K562 (cell line): ENCODE measurements around the gene OMA1. TPM values are rescaled to one million over a fixed set of nuclear protein-coding genes. Genes with fewer than 3 reads are reported as not detected.

Experiments
- CBFA2T3 ChIP-seq: fragments of 450-650 bp; IDR thresholded peaks from 2 replicates; pipeline ENCODE4 v1.6.1; 2017
- MGA ChIP-seq: fragments of 450-650 bp; IDR thresholded peaks from 2 replicates; pipeline ENCODE4 v1.6.1; 2016; ENCODE audit warnings: mild to moderate bottlenecking, moderate library complexity
- MYNN ChIP-seq, 2 experiments: sonication (generic); formaldehyde crosslinking in 1 of 2; IDR thresholded peaks; 2 replicates each; pipeline versions ENCODE4 v1.5.0 to v1.6.1; 2016 to 2020; ENCODE audit warnings: antibody characterized with exemption in 1 of 2, missing genetic modification reagents in 1 of 2
- SAFB2 ChIP-seq: fragments of 200-400 bp; formaldehyde crosslinking; IDR thresholded peaks from 2 replicates; pipeline ENCODE4 v1.6.1; 2018; ENCODE audit warnings: borderline replicate concordance, low read length, low read depth, moderate library complexity; ENCODE audit not compliant: severe bottlenecking
- STAG1 ChIP-seq: sonication (generic); formaldehyde crosslinking; IDR thresholded peaks from 2 replicates; pipeline ENCODE4 v1.5.0; 2020; ENCODE audit warnings: missing genetic modification reagents, borderline replicate concordance
- polyA plus RNA-seq, 8 experiments: library from polyadenylated mRNA; depleted of rRNA in 4 of 8; stranded (reverse) in 5 of 8; unstranded in 3 of 8; fragments of >200 nt; fragmentation: Nextera tagmentation in 2 of 8; fragmentation: Illumina TruSeq in 1 of 8; extraction: Ambion mirVana in 2 of 8; extraction: Trizol in 1 of 8; gene quantifications; 2 replicates each; pipeline versions ENCODE4 v1.2.1 to v1.2.3, GENCODE V29; 2011 to 2014; ENCODE audit warnings: inconsistent platforms in 1 of 8, missing spikeins in 1 of 8
- total RNA-seq, 7 experiments: library from RNA; depleted of rRNA in 6 of 7; stranded (reverse); fragments of >200 nt in 6 of 7; fragmentation: Illumina TruSeq in 2 of 7; extraction: Trizol in 2 of 7; gene quantifications; 2 replicates each; pipeline versions ENCODE4 v1.2.1 to v1.2.3, GENCODE V29; 2011 to 2021; ENCODE audit warnings: low replicate concordance in 1 of 7

The OMA1 gene
- total and polyA plus RNA-seq, 9 of the 15 experiments (the other 6 are each of a cell fraction or from before 2014, with no cell fraction given) = 16.6 to 51.5 (median 33.5) TPM

DNA sequence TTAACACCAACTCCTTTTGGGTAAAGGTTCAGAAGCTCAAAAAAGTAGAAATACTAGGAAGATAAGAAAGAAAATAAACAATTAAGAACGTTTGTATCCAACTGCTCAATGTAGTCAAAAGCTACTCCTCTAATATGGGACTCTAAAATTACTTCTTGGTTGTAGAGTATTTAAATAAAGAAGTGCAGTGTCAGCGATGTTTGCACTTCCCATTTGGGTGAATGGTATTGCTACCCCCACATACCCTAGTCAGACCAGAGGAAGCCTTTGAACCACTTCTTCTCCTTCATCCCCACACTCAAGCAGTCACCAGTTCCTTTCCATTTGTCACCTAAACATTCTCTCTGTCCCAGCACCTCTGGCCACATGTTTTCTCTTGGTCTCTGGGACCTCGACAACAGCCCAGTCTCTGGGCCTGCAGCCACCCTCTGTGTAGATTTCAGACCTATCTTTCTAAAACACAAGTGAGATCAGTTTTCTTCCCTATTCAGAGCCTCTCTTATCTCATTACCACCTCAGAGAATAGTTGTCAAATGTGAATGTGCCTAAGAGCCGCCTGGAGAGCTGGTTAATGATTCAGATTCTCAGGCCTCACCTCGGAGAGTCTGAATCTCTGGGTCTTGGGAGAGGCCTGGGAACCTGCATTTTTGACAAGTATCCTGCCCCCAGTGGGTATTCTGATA is 109.8 kb downstream of the OMA1 start (continued):
- TF ChIP-seq MGA (peak; percentile 26; the same call in 1 of the 2 replicates), STAG1 (CRISPR knock-in tag) (no peak), CBFA2T3 (peak; percentile 76), MYNN (IDR thresholded peaks at IDR 0.05) (no peak), MYNN (CRISPR knock-in tag; IDR thresholded peaks at IDR 0.05) (no peak), SAFB2 (no peak)
